Endothelial cell of umbilical vein (primary cell): ENCODE data around the gene CDH23. TPM values are rescaled to one million over a fixed set of nuclear protein-coding genes. Genes with fewer than 3 reads are reported as not detected.

Experiments used
- BruUV-seq: library from RNA; stranded (reverse); fragments of 400-500 nt; replicated peaks from 2 replicates; lab custom pipeline; 2021; lab: Mats Ljungman, UMichigan
- CTCF ChIA-PET: fragments of 300-600, 350-600 bp; sonication (Branson Sonifier 250); formaldehyde crosslinking; loops from one replicate; lab custom pipeline; 2021; ENCODE audit warnings: antibody characterized with exemption, inconsistent platforms; lab: Charles Lee
- POLR2A ChIA-PET: fragments of 300-600, 350-600 bp; sonication (Branson Sonifier 250); formaldehyde crosslinking; loops from one replicate; lab custom pipeline; 2021; ENCODE audit warnings: antibody characterized with exemption, inconsistent platforms; lab: Charles Lee
- DNase-seq: peaks from one replicate; pipeline ENCODE4 v3.0.0-alpha.2; 2011; ENCODE audit warnings: low read depth, low spot score
- FAIRE-seq: peaks from 2 replicates; lab custom pipeline; 2011; peaks lifted over from hg19 to GRCh38; lab: Jason Lieb, UNC
- H2AFZ ChIP-seq: 2 replicates; pipeline ENCODE4 v1.6.0; 2012; ENCODE audit warnings: low read depth, low read length, control low read depth, inconsistent platforms
- H3K27ac ChIP-seq: 2 replicates; pipeline ENCODE4 v1.5.1; 2011; ENCODE audit warnings: low read depth, mild to moderate bottlenecking, control low read depth, low read length, moderate library complexity; ENCODE audit not compliant: insufficient read depth
- H3K27me3 ChIP-seq, 2 experiments: 2 replicates each; pipeline versions ENCODE4 v1.6.0 to v1.6.1; 2011; ENCODE audit warnings: low read length in 2 of 2, mixed read lengths in 1 of 2; ENCODE audit not compliant: control insufficient read depth in 2 of 2, insufficient read depth in 2 of 2
- H3K36me3 ChIP-seq, 2 experiments: 2 replicates in 1 of 2; 3 replicates in 1 of 2; pipeline ENCODE4 v1.5.1; 2011; ENCODE audit warnings: low read length in 2 of 2, mild to moderate bottlenecking in 1 of 2, moderate library complexity in 1 of 2; ENCODE audit not compliant: control insufficient read depth in 2 of 2, insufficient read depth in 2 of 2; ENCODE audit errors: extremely low read depth in 1 of 2
- H3K4me1 ChIP-seq: 3 replicates; pipeline ENCODE4 v1.5.1; 2011; ENCODE audit warnings: mild to moderate bottlenecking, low read length; ENCODE audit not compliant: control insufficient read depth, insufficient read depth; ENCODE audit errors: extremely low read depth
- H3K4me2 ChIP-seq: 2 replicates; pipeline ENCODE4 v1.6.1; 2011; ENCODE audit warnings: low read length, control low read depth, mixed read lengths; ENCODE audit not compliant: insufficient read depth
- H3K4me3 ChIP-seq, 3 experiments: fragments of 200-600 bp in 1 of 3; sonication (generic), shearing (Covaris generic) in 1 of 3; replicated peaks in 1 of 3; 2 replicates each; pipeline ENCODE4 v1.5.1; 2011 to 2016; ENCODE audit warnings: control low read depth in 3 of 3, low read length in 3 of 3, mild to moderate bottlenecking in 2 of 3, inconsistent platforms in 1 of 3, low read depth in 1 of 3, moderate library complexity in 1 of 3; ENCODE audit not compliant: insufficient read depth in 1 of 3
- H3K79me2 ChIP-seq: 2 replicates; pipeline ENCODE4 v1.6.0; 2012; ENCODE audit warnings: low read length, inconsistent platforms; ENCODE audit not compliant: control insufficient read depth, insufficient read depth
- H3K9ac ChIP-seq: replicated peaks from 2 replicates; pipeline ENCODE3; 2011; ENCODE audit warnings: low read length, control low read depth; ENCODE audit not compliant: insufficient read depth; ENCODE audit errors: extremely low read depth
- H3K9me1 ChIP-seq: replicated peaks from 3 replicates; pipeline ENCODE4 v1.6.0; 2011; ENCODE audit warnings: mild to moderate bottlenecking, low read length; ENCODE audit not compliant: control insufficient read depth, insufficient read depth; ENCODE audit errors: extremely low read depth
- H3K9me3 ChIP-seq: replicated peaks from 2 replicates; pipeline ENCODE4 v1.5.1; 2012; ENCODE audit warnings: low read length, inconsistent platforms; ENCODE audit not compliant: control insufficient read depth, insufficient read depth
- H4K20me1 ChIP-seq: replicated peaks from 2 replicates; pipeline ENCODE3; 2011; ENCODE audit warnings: mild to moderate bottlenecking, low read length; ENCODE audit not compliant: control insufficient read depth, insufficient read depth; ENCODE audit errors: extremely low read depth
- EZH2 ChIP-seq: IDR thresholded peaks from 2 replicates; pipeline ENCODE4 v1.6.1; 2012; ENCODE audit warnings: borderline replicate concordance, low read depth, mild to moderate bottlenecking, moderate library complexity, low read length, inconsistent platforms; ENCODE audit not compliant: severe bottlenecking
- FOS ChIP-seq: IDR thresholded peaks from 2 replicates; pipeline ENCODE4 v1.6.1; 2011; ENCODE audit warnings: mild to moderate bottlenecking, low read length, moderate library complexity, borderline replicate concordance; ENCODE audit not compliant: insufficient read depth
- MYC ChIP-seq: IDR thresholded peaks from one replicate; pipeline ENCODE4 v1.6.1; 2011; ENCODE audit warnings: mild to moderate bottlenecking, low read depth, low read length
- POLR2A ChIP-seq: IDR thresholded peaks from 2 replicates; pipeline ENCODE4 v1.6.1; 2012; ENCODE audit warnings: low read depth, mild to moderate bottlenecking, control low read depth, low read length
- dilution Hi-C: fragments of 300-500 bp; cut with MboI; formaldehyde crosslinking; loops from one replicate; pipeline ENCODE4 v1.15.0; 2019; ENCODE audit warnings: low sequenced_read_pairs; ENCODE audit not compliant: extremely low pct_ligation_motif_present
- intact Hi-C: fragments of 100-400 bp; cut with micrococcal nuclease; formaldehyde crosslinking; loops from one replicate; pipeline ENCODE4 v1.10.0; 2022
- polyA plus RNA-seq, 4 experiments: library from polyadenylated mRNA; depleted of rRNA in 3 of 4; stranded (reverse) in 3 of 4; unstranded in 1 of 4; fragments of >200 nt; gene quantifications; 2 replicates each; pipeline versions ENCODE4 v1.2.1 to v1.2.3, GENCODE V29; 2011 to 2012; ENCODE audit warnings: missing spikeins in 1 of 4
- total RNA-seq: library from RNA; stranded (reverse); gene quantifications from 2 replicates; pipeline ENCODE4 v1.2.3, GENCODE V29; 2021
- TF ChIP-seq, protein P1 (sequence below), 2 donors: IDR thresholded peaks; 1 replicate in 1 of 2; 2 replicates in 1 of 2; pipeline ENCODE4 v1.5.1; 2011; ENCODE audit warnings: low read length in 2 of 2, mild to moderate bottlenecking in 2 of 2, moderate library complexity in 2 of 2, control low read depth in 1 of 2, inconsistent platforms in 1 of 2, low read depth in 1 of 2; ENCODE audit not compliant: insufficient read depth in 1 of 2; ENCODE audit errors: extremely low read depth in 1 of 2

The CDH23 gene
- total and polyA plus RNA-seq, 2 donors (not counting 3 experiments of a cell fraction or from before 2014, with no cell fraction given): not detected

DNA sequence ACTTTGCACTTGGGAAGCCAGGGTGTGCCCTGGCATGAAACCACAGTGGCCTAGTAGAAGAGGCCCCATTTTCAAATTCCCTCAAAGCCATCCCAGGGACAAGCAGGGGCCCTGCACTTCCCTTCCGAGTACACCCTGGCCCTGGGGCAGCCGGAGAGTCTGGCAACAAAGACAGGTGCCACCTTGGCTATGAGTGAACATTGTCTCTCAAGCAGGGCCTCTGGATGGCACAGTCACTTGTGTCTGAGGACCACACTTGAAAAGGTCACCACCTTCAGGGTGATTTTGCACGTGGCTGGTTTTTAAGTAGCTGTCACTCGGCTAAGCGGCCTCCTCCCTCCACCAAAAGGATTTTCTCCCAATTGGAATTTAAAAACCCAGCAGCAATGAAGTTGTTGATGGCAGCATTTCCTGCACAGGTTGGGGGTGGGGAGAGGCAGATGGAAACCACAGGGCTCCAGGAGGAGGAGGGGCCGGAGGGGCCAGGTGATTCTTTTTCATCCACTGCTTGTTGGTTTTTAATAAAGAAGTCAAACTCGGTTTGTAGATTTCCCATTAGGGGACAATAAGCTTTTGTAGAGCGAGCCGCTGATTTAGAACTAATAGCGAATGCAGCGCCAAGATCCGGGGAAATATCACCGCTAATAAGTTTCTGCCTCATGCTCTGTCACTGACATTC lies 289.0 kb downstream of the CDH23 start:
- Histone ChIP-seq H3K36me3 (no peaks in the 10 kb centered on the region), H3K27ac (no peak overlapping the region), H3K4me2 (no peak overlapping the region), H3K79me2 (no peaks in the 10 kb centered on the region), H3K9me1 (no peaks in the 10 kb centered on the region), H3K4me3 (no peak overlapping the region), H2AFZ (no peak overlapping the region), H3K4me1 (no peaks in the 10 kb centered on the region), H3K9ac (no peak overlapping the region), H4K20me1 (no peaks in the 10 kb centered on the region), H3K27me3 (peaks cover 6 to 16% of the 10 kb centered on the region in 2 experiments), H3K9me3 (no peaks in the 10 kb centered on the region)
- POLR2A ChIA-PET: no interaction called here
- BruUV-seq: no TSS peak
- DNase-seq: no peak
- intact Hi-C loops: no loop called here
- dilution Hi-C loops: no loop called here
- CTCF ChIA-PET: interaction anchor here (3.0 kb wide), 1 partner anchor 11 kb away, joined by 7 read pairs; no protein-coding TSS in a partner anchor
- FAIRE-seq: no peak
- TF ChIP-seq MYC (no peak), FOS (no peak), POLR2A (no peak), EZH2 (no peak)
- TF ChIP-seq, protein P1, sequence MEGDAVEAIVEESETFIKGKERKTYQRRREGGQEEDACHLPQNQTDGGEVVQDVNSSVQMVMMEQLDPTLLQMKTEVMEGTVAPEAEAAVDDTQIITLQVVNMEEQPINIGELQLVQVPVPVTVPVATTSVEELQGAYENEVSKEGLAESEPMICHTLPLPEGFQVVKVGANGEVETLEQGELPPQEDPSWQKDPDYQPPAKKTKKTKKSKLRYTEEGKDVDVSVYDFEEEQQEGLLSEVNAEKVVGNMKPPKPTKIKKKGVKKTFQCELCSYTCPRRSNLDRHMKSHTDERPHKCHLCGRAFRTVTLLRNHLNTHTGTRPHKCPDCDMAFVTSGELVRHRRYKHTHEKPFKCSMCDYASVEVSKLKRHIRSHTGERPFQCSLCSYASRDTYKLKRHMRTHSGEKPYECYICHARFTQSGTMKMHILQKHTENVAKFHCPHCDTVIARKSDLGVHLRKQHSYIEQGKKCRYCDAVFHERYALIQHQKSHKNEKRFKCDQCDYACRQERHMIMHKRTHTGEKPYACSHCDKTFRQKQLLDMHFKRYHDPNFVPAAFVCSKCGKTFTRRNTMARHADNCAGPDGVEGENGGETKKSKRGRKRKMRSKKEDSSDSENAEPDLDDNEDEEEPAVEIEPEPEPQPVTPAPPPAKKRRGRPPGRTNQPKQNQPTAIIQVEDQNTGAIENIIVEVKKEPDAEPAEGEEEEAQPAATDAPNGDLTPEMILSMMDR (IDR thresholded peaks at IDR 0.05; ENCODE audit: extremely low read depth in 1 of 2, insufficient read depth in 1 of 2, low read depth in 1 of 2, low read length in 2 of 2): no peak
